Astrocyte (in vitro differentiated cells and primary cell): Measurements from ENCODE around the gene ABCC11. TPM values are rescaled to one million over a fixed set of nuclear protein-coding genes. Genes with fewer than 3 reads are reported as not detected.

Source experiments
- DNase-seq: peaks from one replicate; pipeline ENCODE4 v3.0.0-alpha.2; 2010; ENCODE audit warnings: low read depth
- FAIRE-seq: peaks from 2 replicates; lab custom pipeline; 2011; peaks lifted over from hg19 to GRCh38; lab: Jason Lieb, UNC
- H2AFZ ChIP-seq: 2 replicates; pipeline ENCODE4 v1.6.0; 2012; ENCODE audit warnings: low read depth, low read length, inconsistent platforms
- H3K27ac ChIP-seq: 2 replicates; pipeline ENCODE4 v1.5.1; 2011; ENCODE audit warnings: low read depth, low read length, inconsistent platforms
- H3K27me3 ChIP-seq: 2 replicates; pipeline ENCODE4 v1.6.0; 2011; ENCODE audit warnings: low read length, inconsistent platforms; ENCODE audit not compliant: insufficient read depth
- H3K36me3 ChIP-seq: 2 replicates; pipeline ENCODE4 v1.5.1; 2011; ENCODE audit warnings: low read length, inconsistent platforms; ENCODE audit not compliant: insufficient read depth
- H3K4me1 ChIP-seq: 2 replicates; pipeline ENCODE4 v1.5.1; 2011; ENCODE audit warnings: low read length, inconsistent platforms; ENCODE audit not compliant: insufficient read depth
- H3K4me2 ChIP-seq: 2 replicates; pipeline ENCODE4 v1.6.0; 2012; ENCODE audit warnings: low read length, inconsistent platforms
- H3K4me3 ChIP-seq: 2 replicates; pipeline ENCODE4 v1.5.1; 2011; ENCODE audit warnings: low read depth, mild to moderate bottlenecking, low read length, inconsistent platforms; ENCODE audit not compliant: insufficient read depth
- H3K79me2 ChIP-seq: 2 replicates; pipeline ENCODE4 v1.6.0; 2012; ENCODE audit warnings: mild to moderate bottlenecking, low read length, inconsistent platforms; ENCODE audit not compliant: insufficient read depth
- H3K9ac ChIP-seq: 2 replicates; pipeline ENCODE4 v1.6.0; 2012; ENCODE audit warnings: mild to moderate bottlenecking, low read length, inconsistent platforms
- H3K9me3 ChIP-seq: 2 replicates; pipeline ENCODE4 v1.5.1; 2012; ENCODE audit warnings: low read depth, mild to moderate bottlenecking, low read length, inconsistent platforms; ENCODE audit not compliant: insufficient read depth
- H4K20me1 ChIP-seq: 2 replicates; pipeline ENCODE4 v1.6.0; 2012; ENCODE audit warnings: low read length, inconsistent platforms; ENCODE audit not compliant: insufficient read depth
- H3K27ac Mint-ChIP-seq: one replicate; pipeline ENCODE4 v1.8.0; 2021; ENCODE audit warnings: mild to moderate bottlenecking, mixed read lengths; ENCODE audit not compliant: unreplicated experiment
- H3K27me3 Mint-ChIP-seq: one replicate; pipeline ENCODE4 v1.8.0; 2021; ENCODE audit warnings: low read depth, mixed read lengths; ENCODE audit not compliant: unreplicated experiment
- H3K36me3 Mint-ChIP-seq: one replicate; pipeline ENCODE4 v1.8.0; 2021; ENCODE audit warnings: low read depth, mixed read lengths; ENCODE audit not compliant: unreplicated experiment
- H3K4me1 Mint-ChIP-seq: one replicate; pipeline ENCODE4 v1.8.0; 2021; ENCODE audit warnings: low read depth, mixed read lengths; ENCODE audit not compliant: unreplicated experiment
- H3K4me3 Mint-ChIP-seq: one replicate; pipeline ENCODE4 v1.8.0; 2021; ENCODE audit warnings: mild to moderate bottlenecking, moderate library complexity, mixed read lengths; ENCODE audit not compliant: unreplicated experiment
- H3K9me3 Mint-ChIP-seq: one replicate; pipeline ENCODE4 v1.8.0; 2021; ENCODE audit warnings: mild to moderate bottlenecking, mixed read lengths; ENCODE audit not compliant: unreplicated experiment
- CTCF ChIP-seq: IDR thresholded peaks from 2 replicates; pipeline ENCODE4 v1.5.1; 2011; ENCODE audit warnings: low read depth, mild to moderate bottlenecking, inconsistent platforms, low read length, moderate library complexity; ENCODE audit not compliant: insufficient read depth
- EZH2 ChIP-seq: IDR thresholded peaks from 2 replicates; pipeline ENCODE4 v1.6.1; 2012; ENCODE audit warnings: mild to moderate bottlenecking, low read length, inconsistent platforms; ENCODE audit not compliant: insufficient read depth
- total RNA-seq: library from RNA; stranded (reverse); gene quantifications from 2 replicates; pipeline ENCODE4 v1.2.1, GENCODE V29; 2021

Gene ABCC11
- total RNA-seq, 1 donor from 2014 or later: 0.32 TPM

GRCh38 chr16:48143812-48144368, 103.4 kb downstream of the ABCC11 start:
- Mint-ChIP-seq H3K9me3 (no peaks in the 10 kb centered on the region), H3K27ac (no peak overlapping the region), H3K27me3 (peaks cover 33% of the 10 kb centered on the region), H3K36me3 (peaks cover 3% of the 10 kb centered on the region), H3K4me3 (no peak overlapping the region), H3K4me1 (no peaks in the 10 kb centered on the region)
- Histone ChIP-seq H3K36me3 (no peaks in the 10 kb centered on the region), H3K79me2 (no peaks in the 10 kb centered on the region), H3K27me3 (no peaks in the 10 kb centered on the region), H3K4me2 (no peak overlapping the region), H3K9me3 (no peaks in the 10 kb centered on the region), H4K20me1 (no peaks in the 10 kb centered on the region), H3K27ac (no peak overlapping the region), H3K9ac (no peak overlapping the region), H2AFZ (no peak overlapping the region), H3K4me1 (peaks cover 4% of the 10 kb centered on the region), H3K4me3 (no peak overlapping the region)
- FAIRE-seq: no peak
- TF ChIP-seq EZH2 (no peak), CTCF (no peak)
- peak; percentile 22 for DNase-seq

- H3K4me3 Mint-ChIP-seq: no peak overlapping the region
- H3K27me3 ChIP-seq: no peaks in the 10 kb centered on the region
- no peak overlapping the region for H3K27ac ChIP-seq
- H3K9me3 Mint-ChIP-seq: no peaks in the 10 kb centered on the region
- no peak overlapping the region for H3K4me2 ChIP-seq
- H3K4me1 Mint-ChIP-seq: peaks cover 7% of the 10 kb centered on the region
- H3K9ac ChIP-seq: no peak overlapping the region
- no peaks in the 10 kb centered on the region for H3K36me3 Mint-ChIP-seq
- H3K36me3 ChIP-seq: no peaks in the 10 kb centered on the region
- H3K4me1 ChIP-seq: peaks cover 4% of the 10 kb centered on the region
- DNase-seq: no peak
- TF ChIP-seq EZH2 (no peak), CTCF (no peak)
- no peak overlapping the region for H3K4me3 ChIP-seq
- H3K9me3 ChIP-seq: no peaks in the 10 kb centered on the region
- no peaks in the 10 kb centered on the region for H4K20me1 ChIP-seq
- no peak overlapping the region for H3K27ac Mint-ChIP-seq
- no peaks in the 10 kb centered on the region for H3K79me2 ChIP-seq
- peaks cover 25% of the 10 kb centered on the region for H3K27me3 Mint-ChIP-seq
- FAIRE-seq: no peak
- H2AFZ ChIP-seq: no peak overlapping the region
Measured at GRCh38 chr16:48140821-48141220, 106.5 kb downstream of the ABCC11 start.

GRCh38 chr16:48139517-48139916, 107.8 kb downstream of the ABCC11 start:
- Mint-ChIP-seq H3K27me3 (peaks cover 20% of the 10 kb centered on the region), H3K27ac (no peak overlapping the region), H3K9me3 (no peaks in the 10 kb centered on the region), H3K4me3 (no peak overlapping the region), H3K36me3 (no peaks in the 10 kb centered on the region), H3K4me1 (peaks cover 7% of the 10 kb centered on the region)
- Histone ChIP-seq H3K36me3 (no peaks in the 10 kb centered on the region), H3K27me3 (no peaks in the 10 kb centered on the region), H4K20me1 (no peaks in the 10 kb centered on the region), H3K4me1 (peaks cover 4% of the 10 kb centered on the region), H3K4me3 (no peak overlapping the region), H2AFZ (no peak overlapping the region), H3K4me2 (no peak overlapping the region), H3K27ac (no peak overlapping the region), H3K9ac (no peak overlapping the region), H3K9me3 (no peaks in the 10 kb centered on the region), H3K79me2 (no peaks in the 10 kb centered on the region)
- no peak for TF ChIP-seq CTCF
- TF ChIP-seq EZH2: no peak
- FAIRE-seq: no peak
- DNase-seq: no peak
